ENCODE results near the gene PCGF3. TPM values are rescaled to one million over a fixed set of nuclear protein-coding genes. Genes with fewer than 3 reads are reported as not detected.
"Not testable (repeated sequence)": the region's sequence is repeated elsewhere in the genome, so short reads cannot be mapped to it uniquely, and the experiment has no call there.

PCGF3 gene
- polyA plus RNA-seq, 4 donors: 27.3 to 71.6 (median 55.3) TPM

- H3K4me1 ChIP-seq (ENCODE audit: control insufficient read depth in 3 of 3, insufficient read depth in 2 of 3, low read depth in 1 of 3, low read length in 2 of 3): peaks cover 0 to 4% (median 0%) of the 10 kb centered on the region in 3 donors
- peaks cover 0 to 5% of the 10 kb centered on the region in 2 donors for H3K9me3 ChIP-seq (ENCODE audit: control insufficient read depth in 2 of 2, insufficient read depth in 1 of 2, low read depth in 1 of 2, low read length in 1 of 2)
- WGBS, 3 donors: 92 to 95% (median 93%) methylated on average over 13 of the region's 13 CpGs
- no peak for FAIRE-seq
- no peak overlapping the region for H3K27ac ChIP-seq (ENCODE audit: low read depth in 1 of 3, low read length in 2 of 3)
- DNase-seq: no peak
- H3K4me3 ChIP-seq (ENCODE audit: low read depth in 1 of 3, low read length in 3 of 3): no peak overlapping the region
- H3K36me3 ChIP-seq (ENCODE audit: control insufficient read depth in 3 of 3, insufficient read depth in 2 of 3, low read depth in 1 of 3, low read length in 3 of 3): no peaks in the 10 kb centered on the region
- H3K27me3 ChIP-seq (ENCODE audit: control insufficient read depth in 3 of 3, insufficient read depth in 3 of 3, low read length in 3 of 3): peaks cover 0 to 6% (median 0%) of the 10 kb centered on the region in 3 donors
Observed at GRCh38 chr4:801436-802124, 95.9 kb downstream of the PCGF3 start.

GRCh38 chr4:803884-804283, 98.3 kb downstream of the PCGF3 start:
- DNase-seq (no peak), FAIRE-seq (no peak)
- no peaks in the 10 kb centered on the region for H3K27me3 ChIP-seq (ENCODE audit: control insufficient read depth in 3 of 3, insufficient read depth in 3 of 3, low read length in 3 of 3)
- no peak overlapping the region for H3K4me3 ChIP-seq (ENCODE audit: low read depth in 1 of 3, low read length in 3 of 3)
- H3K36me3 ChIP-seq (ENCODE audit: control insufficient read depth in 3 of 3, insufficient read depth in 2 of 3, low read depth in 1 of 3, low read length in 3 of 3): no peaks in the 10 kb centered on the region
- peaks cover 0 to 5% of the 10 kb centered on the region in 2 donors for H3K9me3 ChIP-seq (ENCODE audit: control insufficient read depth in 2 of 2, insufficient read depth in 1 of 2, low read depth in 1 of 2, low read length in 1 of 2)
- peaks cover 0 to 4% (median 0%) of the 10 kb centered on the region in 3 donors for H3K4me1 ChIP-seq (ENCODE audit: control insufficient read depth in 3 of 3, insufficient read depth in 2 of 3, low read depth in 1 of 3, low read length in 2 of 3)
- no peak overlapping the region for H3K27ac ChIP-seq (ENCODE audit: low read depth in 1 of 3, low read length in 2 of 3)
- 87 to 95% (median 92%) methylated on average over 13 of the region's 13 CpGs for WGBS, 3 donors

DNA sequence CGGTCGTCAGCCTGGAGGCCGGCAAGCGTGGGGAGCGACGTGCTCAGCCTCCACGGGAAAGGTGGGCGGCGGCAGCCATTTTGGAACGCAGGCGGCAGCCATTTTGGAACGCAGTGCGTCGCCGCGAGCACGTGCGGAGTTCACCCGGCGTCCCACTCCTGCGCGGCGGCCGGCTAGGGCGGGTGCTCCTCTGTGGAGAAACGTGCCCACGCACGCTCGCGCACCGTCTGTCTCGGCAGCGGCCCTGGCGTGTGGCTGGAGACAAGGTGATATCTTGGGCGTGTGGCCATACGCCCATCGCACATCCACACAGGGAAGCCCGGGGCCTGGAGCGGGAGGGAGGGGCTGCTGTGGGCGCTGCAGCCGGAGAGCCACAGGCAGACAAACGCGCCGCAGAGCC, 99.2 kb downstream of the PCGF3 start:
- Histone ChIP-seq H3K27me3 (ENCODE audit: control insufficient read depth in 3 of 3, insufficient read depth in 3 of 3, low read length in 3 of 3) (no peaks in the 10 kb centered on the region), H3K9me3 (ENCODE audit: control insufficient read depth in 2 of 2, insufficient read depth in 1 of 2, low read depth in 1 of 2, low read length in 1 of 2) (peaks cover 0 to 5% of the 10 kb centered on the region in 2 donors), H3K27ac (ENCODE audit: low read depth in 1 of 3, low read length in 2 of 3) (no peak overlapping the region), H3K4me1 (ENCODE audit: control insufficient read depth in 3 of 3, insufficient read depth in 2 of 3, low read depth in 1 of 3, low read length in 2 of 3) (no peaks in the 10 kb centered on the region), H3K36me3 (ENCODE audit: control insufficient read depth in 3 of 3, insufficient read depth in 2 of 3, low read depth in 1 of 3, low read length in 3 of 3) (no peaks in the 10 kb centered on the region), H3K4me3 (ENCODE audit: low read depth in 1 of 3, low read length in 3 of 3) (no peak overlapping the region)
- DNase-seq (no peak), FAIRE-seq (no peak)
- 72 to 83% (median 76%) methylated on average over 43 to 44 of the region's 44 CpGs for WGBS, 3 donors

GRCh38 chr4:806979-807378, 101.3 kb downstream of the PCGF3 start:
- H3K4me3 ChIP-seq (ENCODE audit: low read depth in 1 of 3, low read length in 3 of 3); H3K27ac ChIP-seq (ENCODE audit: low read depth in 1 of 3, low read length in 2 of 3); FAIRE-seq; H3K36me3 ChIP-seq (ENCODE audit: control insufficient read depth in 3 of 3, insufficient read depth in 2 of 3, low read depth in 1 of 3, low read length in 3 of 3); DNase-seq; H3K4me1 ChIP-seq (ENCODE audit: control insufficient read depth in 3 of 3, insufficient read depth in 2 of 3, low read depth in 1 of 3, low read length in 2 of 3); H3K27me3 ChIP-seq (ENCODE audit: control insufficient read depth in 3 of 3, insufficient read depth in 3 of 3, low read length in 3 of 3); H3K9me3 ChIP-seq (ENCODE audit: control insufficient read depth in 2 of 2, insufficient read depth in 1 of 2, low read depth in 1 of 2, low read length in 1 of 2): not testable (repeated sequence)
- 91 to 98% (median 96%) methylated on average over 4 of the region's 4 CpGs for WGBS, 3 donors

DNA sequence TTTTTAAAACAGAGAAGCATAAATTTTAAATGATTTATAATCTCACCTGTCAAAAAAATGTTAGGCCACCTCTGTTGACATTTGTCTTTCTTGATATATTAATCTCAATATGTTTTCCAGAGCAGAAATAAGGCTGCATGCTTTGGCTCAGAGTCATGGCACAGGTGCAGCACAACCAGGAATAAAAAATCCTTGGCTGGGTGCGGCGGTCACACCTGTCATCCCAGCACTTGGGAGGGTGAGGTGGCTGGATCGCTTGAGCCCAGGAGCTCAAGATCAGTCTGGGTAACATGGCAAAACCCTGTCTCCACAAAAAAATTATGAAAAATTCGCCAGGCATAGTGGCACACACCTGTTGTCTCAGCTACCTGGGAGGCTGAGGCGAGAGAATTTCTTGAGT, 102.2 kb downstream of the PCGF3 start:
- no peak overlapping the region for H3K27ac ChIP-seq (ENCODE audit: low read depth in 1 of 3, low read length in 2 of 3)
- DNase-seq: peak in 1 of 2 donors; percentile 56
- H3K4me1 ChIP-seq (ENCODE audit: control insufficient read depth in 3 of 3, insufficient read depth in 2 of 3, low read depth in 1 of 3, low read length in 2 of 3): no peaks in the 10 kb centered on the region
- no peaks in the 10 kb centered on the region for H3K36me3 ChIP-seq (ENCODE audit: control insufficient read depth in 3 of 3, insufficient read depth in 2 of 3, low read depth in 1 of 3, low read length in 3 of 3)
- 27 to 56% (median 28%) methylated on average over 5 of the region's 5 CpGs for WGBS, 3 donors
- no peak overlapping the region for H3K4me3 ChIP-seq (ENCODE audit: low read depth in 1 of 3, low read length in 3 of 3)
- H3K27me3 ChIP-seq (ENCODE audit: control insufficient read depth in 3 of 3, insufficient read depth in 3 of 3, low read length in 3 of 3): peaks cover 0 to 1% (median 0%) of the 10 kb centered on the region in 3 donors
- H3K9me3 ChIP-seq (ENCODE audit: control insufficient read depth in 2 of 2, insufficient read depth in 1 of 2, low read depth in 1 of 2, low read length in 1 of 2): no peaks in the 10 kb centered on the region
- no peak for FAIRE-seq

GRCh38 chr4:808860-809570, 103.4 kb downstream of the PCGF3 start:
- WGBS, 3 donors: 82 to 89% (median 88%) methylated on average over 29 to 30 of the region's 30 CpGs
- no peak for FAIRE-seq

DNA sequence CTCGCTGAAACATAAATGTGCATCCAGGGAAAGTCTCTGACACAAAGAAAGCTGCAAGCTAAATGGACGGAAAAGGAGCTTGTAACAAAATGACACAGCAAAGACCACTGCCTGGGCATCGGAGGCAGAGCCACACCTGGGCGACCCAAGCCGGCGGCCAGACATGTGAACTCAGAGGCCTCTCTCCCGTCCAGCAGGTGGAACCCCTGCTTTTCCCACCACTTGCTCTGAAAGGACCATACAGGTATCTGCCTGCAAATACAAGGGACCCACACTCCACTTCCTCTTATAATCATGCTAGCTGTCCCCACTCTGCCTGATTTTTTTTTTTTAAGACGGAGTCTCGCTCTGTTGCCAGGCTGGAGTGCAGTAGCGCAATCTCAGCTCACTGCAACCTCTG, 108.3 kb downstream of the PCGF3 start:
- Histone ChIP-seq H3K27me3 (ENCODE audit: control insufficient read depth in 3 of 3, insufficient read depth in 3 of 3, low read length in 3 of 3) (peaks cover 0 to 13% (median 2%) of the 10 kb centered on the region in 3 donors), H3K9me3 (ENCODE audit: control insufficient read depth in 2 of 2, insufficient read depth in 1 of 2, low read depth in 1 of 2, low read length in 1 of 2) (no peaks in the 10 kb centered on the region), H3K4me1 (ENCODE audit: control insufficient read depth in 3 of 3, insufficient read depth in 2 of 3, low read depth in 1 of 3, low read length in 2 of 3) (no peaks in the 10 kb centered on the region), H3K4me3 (ENCODE audit: low read depth in 1 of 3, low read length in 3 of 3) (no peak overlapping the region), H3K27ac (ENCODE audit: low read depth in 1 of 3, low read length in 2 of 3) (no peak overlapping the region), H3K36me3 (ENCODE audit: control insufficient read depth in 3 of 3, insufficient read depth in 2 of 3, low read depth in 1 of 3, low read length in 3 of 3) (no peaks in the 10 kb centered on the region)
- FAIRE-seq (no peak), DNase-seq (no peak)
- WGBS, 3 donors: 54 to 63% (median 55%) methylated on average over 10 of the region's 10 CpGs

More at GRCh38 chr4:808860-809570, 103.4 kb downstream of the PCGF3 start:
- no peak overlapping the region for H3K27ac ChIP-seq (ENCODE audit: low read depth in 1 of 3, low read length in 2 of 3)
- DNase-seq: no peak
- H3K27me3 ChIP-seq (ENCODE audit: control insufficient read depth in 3 of 3, insufficient read depth in 3 of 3, low read length in 3 of 3): peaks cover 0 to 1% (median 0%) of the 10 kb centered on the region in 3 donors
- H3K4me1 ChIP-seq (ENCODE audit: control insufficient read depth in 3 of 3, insufficient read depth in 2 of 3, low read depth in 1 of 3, low read length in 2 of 3): no peaks in the 10 kb centered on the region
- no peaks in the 10 kb centered on the region for H3K36me3 ChIP-seq (ENCODE audit: control insufficient read depth in 3 of 3, insufficient read depth in 2 of 3, low read depth in 1 of 3, low read length in 3 of 3)
- no peak overlapping the region for H3K4me3 ChIP-seq (ENCODE audit: low read depth in 1 of 3, low read length in 3 of 3)
- H3K9me3 ChIP-seq (ENCODE audit: control insufficient read depth in 2 of 2, insufficient read depth in 1 of 2, low read depth in 1 of 2, low read length in 1 of 2): no peaks in the 10 kb centered on the region

DNA sequence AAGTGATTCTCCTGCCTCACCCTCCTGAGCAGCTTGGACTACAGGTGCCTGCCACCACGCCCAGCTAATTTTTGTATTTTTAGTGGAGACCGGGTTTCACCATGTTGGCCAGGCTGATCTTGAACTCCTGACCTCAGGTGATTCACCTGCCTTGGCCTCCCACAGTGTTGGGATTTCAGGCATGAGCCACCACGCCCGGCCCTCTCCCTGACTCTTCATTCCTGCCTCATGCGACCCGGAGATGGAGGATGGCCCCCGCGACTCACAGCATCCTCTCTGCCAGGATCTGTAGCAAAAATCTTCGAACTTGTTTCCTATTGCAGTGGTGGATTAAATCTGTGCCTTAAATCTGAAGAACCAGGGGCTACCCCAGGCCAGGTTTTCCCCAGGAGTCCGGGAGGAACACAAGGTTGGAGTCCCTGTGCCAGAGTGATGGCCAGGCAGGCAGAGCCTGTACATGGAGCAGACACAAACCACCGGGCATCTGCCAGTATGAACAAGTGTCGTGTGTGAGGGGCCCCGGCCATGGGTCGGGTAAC, 108.7 kb downstream of the PCGF3 start:
- Histone ChIP-seq H3K36me3 (ENCODE audit: control insufficient read depth in 3 of 3, insufficient read depth in 2 of 3, low read depth in 1 of 3, low read length in 3 of 3) (no peaks in the 10 kb centered on the region), H3K4me1 (ENCODE audit: control insufficient read depth in 3 of 3, insufficient read depth in 2 of 3, low read depth in 1 of 3, low read length in 2 of 3) (no peaks in the 10 kb centered on the region), H3K27ac (ENCODE audit: low read depth in 1 of 3, low read length in 2 of 3) (no peak overlapping the region), H3K9me3 (ENCODE audit: control insufficient read depth in 2 of 2, insufficient read depth in 1 of 2, low read depth in 1 of 2, low read length in 1 of 2) (peaks cover 0 to under 1% of the 10 kb centered on the region in 2 donors), H3K4me3 (ENCODE audit: low read depth in 1 of 3, low read length in 3 of 3) (no peak overlapping the region), H3K27me3 (ENCODE audit: control insufficient read depth in 3 of 3, insufficient read depth in 3 of 3, low read length in 3 of 3) (peaks cover 0 to 13% (median 4%) of the 10 kb centered on the region in 3 donors)
- DNase-seq: no peak
- FAIRE-seq: no peak
- 41 to 74% (median 66%) methylated on average over 14 of the region's 14 CpGs for WGBS, 3 donors

All from small intestine (tissue), 7 donors.